ENCODE data around the gene TRAF3. TPM values are rescaled to one million over a fixed set of nuclear protein-coding genes. Genes with fewer than 3 reads are reported as not detected.
A peak's percentile ranks its signal among the peaks of the same experiment; 100 is the strongest.
"Not testable (repeated sequence)": the region's sequence is repeated elsewhere in the genome, so short reads cannot be mapped to it uniquely, and the experiment has no call there.

TRAF3 gene
- total RNA-seq, 2 experiments from 2014 or later: 68.8 to 73.6 TPM

DNA sequence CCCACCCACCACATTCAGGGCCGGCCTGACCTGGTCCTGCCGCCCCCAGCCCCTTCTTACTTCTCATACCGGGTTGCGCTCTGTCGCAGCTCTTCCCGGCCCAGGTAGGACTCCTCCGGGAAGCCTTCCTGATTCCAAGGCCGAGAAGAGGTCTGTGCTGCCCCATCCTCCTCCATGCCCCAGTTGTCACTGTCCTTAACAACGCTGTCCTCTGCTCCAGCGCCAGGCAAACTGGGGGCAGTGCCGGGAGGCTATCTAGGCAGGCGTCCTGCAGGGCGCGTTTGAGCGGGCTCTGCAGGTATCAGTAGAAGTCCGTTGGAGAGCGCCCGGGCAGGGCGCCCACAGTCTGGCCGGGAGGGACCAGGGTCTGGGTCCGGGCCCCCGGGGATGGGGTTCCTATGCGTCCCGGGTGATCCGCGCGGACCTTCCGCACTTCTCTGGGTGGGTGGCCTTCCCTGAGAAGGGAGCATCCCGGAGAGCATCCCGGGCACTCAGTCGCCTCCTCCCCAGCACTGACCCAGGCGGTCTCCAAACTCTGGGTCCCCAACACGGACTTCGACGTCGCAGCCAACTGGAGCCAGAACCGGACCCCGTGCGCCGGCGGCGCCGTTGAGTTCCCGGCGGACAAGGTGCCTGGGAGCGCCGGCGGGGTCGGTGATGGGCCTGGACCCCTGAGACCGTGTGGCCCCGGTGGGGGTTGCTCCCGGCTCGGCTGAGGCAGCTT is 146.1 kb downstream of the TRAF3 start:
- intact Hi-C loops (cut with micrococcal nuclease): no loop called here
- Mint-ChIP-seq H3K4me3 (peak overlapping the region; percentile 46), H3K36me3 (no peaks in the 10 kb centered on the region), H3K9me3 (no peaks in the 10 kb centered on the region), H3K4me1 (ENCODE audit: low read depth) (peaks cover 14% of the 10 kb centered on the region), H3K27me3 (peaks cover 24% of the 10 kb centered on the region), H3K27ac (no peak overlapping the region)
- POLR2A ChIA-PET: no interaction called here
- CTCF ChIA-PET: no interaction called here
- no peak for DNase-seq

DNA sequence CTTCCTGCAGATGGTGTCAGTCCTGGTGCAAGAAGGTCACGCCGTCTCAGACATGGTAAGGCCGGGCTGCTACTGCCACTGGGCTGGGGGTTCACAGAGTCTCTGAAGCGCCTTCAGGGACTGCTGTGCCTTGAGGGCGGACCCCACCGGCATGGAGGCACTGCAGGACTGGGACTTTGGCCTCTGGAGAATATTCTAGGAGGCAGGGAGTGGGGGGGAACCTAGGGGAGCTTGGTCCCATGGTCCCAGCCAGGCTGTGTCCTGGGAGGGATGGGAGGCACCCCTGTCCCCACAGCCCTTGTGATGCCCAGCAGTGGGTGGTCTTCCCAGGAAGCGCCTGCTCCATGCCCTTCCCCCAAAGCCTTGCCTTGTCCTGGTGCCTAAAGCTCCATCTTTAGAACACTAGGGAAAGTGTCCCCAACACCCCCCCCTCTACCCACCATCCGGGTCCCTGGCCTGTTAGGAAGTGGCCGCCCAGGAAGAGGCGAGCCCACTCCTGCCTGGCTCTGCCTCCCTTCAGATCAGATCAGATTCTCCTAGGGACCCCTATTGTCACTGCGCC is 146.8 kb downstream of the TRAF3 start:
- H3K9me3 Mint-ChIP-seq: no peaks in the 10 kb centered on the region
- ChIA-PET POLR2A (no interaction called here), CTCF (interaction anchor here (1.1 to 1.2 kb wide), 2 partner anchors 8 to 229 kb away, joined by 4 read pairs; no protein-coding TSS in a partner anchor)
- no peak overlapping the region for H3K4me3 Mint-ChIP-seq
- H3K4me1 Mint-ChIP-seq (ENCODE audit: low read depth): peaks cover 18% of the 10 kb centered on the region
- H3K27me3 Mint-ChIP-seq: peaks cover 27% of the 10 kb centered on the region
- H3K36me3 Mint-ChIP-seq: no peaks in the 10 kb centered on the region
- DNase-seq: no peak
- intact Hi-C loops (cut with micrococcal nuclease): no loop called here
- H3K27ac Mint-ChIP-seq: no peak overlapping the region

DNA sequence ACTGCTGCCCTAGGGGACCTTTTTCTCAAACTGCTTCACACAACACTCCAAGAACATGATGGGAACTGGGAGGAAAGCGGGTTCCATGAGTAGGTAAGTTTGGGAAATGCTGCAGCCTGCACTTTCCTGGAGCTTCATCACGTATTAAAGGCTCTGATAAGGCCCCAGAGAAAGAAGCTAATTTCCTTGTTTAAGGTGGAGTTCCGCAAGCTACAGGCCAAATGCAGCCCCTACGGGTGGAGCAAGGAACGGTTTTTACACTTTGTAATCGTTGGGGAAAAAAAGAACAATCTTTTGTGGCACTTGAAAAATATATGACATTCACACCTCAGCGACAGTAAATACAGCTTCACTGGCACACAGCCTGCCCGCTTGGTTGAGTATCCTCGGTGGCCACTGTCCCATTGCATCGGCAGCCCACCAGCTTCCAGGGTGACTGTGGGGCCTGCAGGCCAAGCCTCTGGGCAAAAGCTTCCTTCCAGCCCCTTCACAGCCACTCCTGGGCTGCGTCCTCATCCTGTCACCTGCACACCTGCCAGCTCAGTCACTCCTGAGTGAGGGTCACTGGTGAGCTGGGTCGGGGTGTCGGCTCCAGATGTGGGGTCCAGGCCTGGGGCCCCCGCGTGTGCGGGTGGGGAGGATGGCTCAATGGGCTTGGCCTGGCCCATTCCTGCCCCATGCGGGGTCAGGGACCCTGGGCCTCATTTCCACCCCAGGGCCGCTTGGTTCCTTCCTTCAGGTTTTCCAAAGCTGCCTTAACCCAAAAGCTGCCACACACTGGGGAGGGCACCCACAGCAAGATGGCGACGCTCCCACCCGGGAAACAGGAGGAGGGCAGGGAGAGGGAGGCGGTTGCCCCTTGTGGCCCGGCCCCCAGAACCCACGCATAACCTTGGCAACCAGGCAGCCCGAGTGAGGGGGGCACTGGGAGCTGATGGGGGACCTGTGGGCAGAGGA is 147.7 kb downstream of the TRAF3 start:
- peaks cover 27% of the 10 kb centered on the region for H3K27me3 Mint-ChIP-seq
- no peaks in the 10 kb centered on the region for H3K36me3 Mint-ChIP-seq
- no peak overlapping the region for H3K27ac Mint-ChIP-seq
- H3K9me3 Mint-ChIP-seq: no peaks in the 10 kb centered on the region
- no peak for DNase-seq
- H3K4me1 Mint-ChIP-seq (ENCODE audit: low read depth): peaks cover 21% of the 10 kb centered on the region
- intact Hi-C loops (cut with micrococcal nuclease): no loop called here
- CTCF ChIA-PET: interaction anchor here (1.1 to 1.2 kb wide), 2 partner anchors 9 to 230 kb away, joined by 4 read pairs; no protein-coding TSS in a partner anchor
- POLR2A ChIA-PET: no interaction called here
- no peak overlapping the region for H3K4me3 Mint-ChIP-seq

DNA sequence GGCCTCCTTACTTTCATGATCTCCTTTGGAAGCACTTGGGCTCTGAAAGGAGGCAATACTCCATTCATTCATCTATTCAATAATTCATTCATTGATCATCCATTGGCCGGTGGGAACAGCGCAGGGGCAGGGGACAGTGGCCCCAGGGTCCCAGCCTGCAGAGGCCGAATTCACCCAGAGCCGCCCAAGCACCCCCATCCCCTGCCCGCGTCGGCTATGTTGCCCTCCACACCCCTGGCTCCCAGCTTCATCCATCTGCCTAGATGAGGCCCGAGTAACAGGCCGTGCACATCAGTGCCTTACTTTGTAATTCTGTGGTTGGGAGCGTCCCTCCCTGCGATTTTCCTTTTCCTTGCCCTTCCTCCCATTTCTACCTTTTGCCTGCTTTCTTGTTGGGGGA is 148.4 kb downstream of the TRAF3 start:
- Mint-ChIP-seq H3K27ac (no peak overlapping the region), H3K9me3 (no peaks in the 10 kb centered on the region), H3K27me3 (peaks cover 27% of the 10 kb centered on the region), H3K4me3 (no peak overlapping the region), H3K36me3 (no peaks in the 10 kb centered on the region), H3K4me1 (ENCODE audit: low read depth) (peaks cover 21% of the 10 kb centered on the region)
- intact Hi-C loops (cut with micrococcal nuclease): no loop called here
- POLR2A ChIA-PET: interaction anchor here (0.5 kb wide), 1 partner anchor 311 kb away, joined by 4 read pairs; no protein-coding TSS in a partner anchor
- CTCF ChIA-PET: no interaction called here
- no peak for DNase-seq

DNA sequence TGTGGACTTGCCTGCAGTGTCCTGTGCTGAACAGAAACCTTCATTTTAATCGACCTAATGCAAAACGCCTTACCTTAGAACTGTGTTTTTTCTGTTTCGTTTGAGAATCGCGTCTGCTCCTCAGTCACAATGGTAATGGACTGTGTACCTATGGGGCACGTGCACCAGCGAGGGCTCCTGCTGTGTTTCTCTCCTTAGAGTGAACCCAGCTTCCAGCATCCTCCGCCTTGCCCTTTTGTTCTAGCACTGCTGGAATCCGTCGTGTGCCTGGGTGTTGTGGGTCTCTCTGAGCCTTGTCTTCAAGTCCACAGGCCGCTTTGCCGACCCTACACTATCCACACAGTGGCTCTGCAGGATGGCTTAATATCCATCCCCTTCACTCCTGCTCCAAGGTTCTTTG is 148.9 kb downstream of the TRAF3 start:
- Mint-ChIP-seq H3K4me1 (ENCODE audit: low read depth) (peaks cover 21% of the 10 kb centered on the region), H3K4me3 (no peak overlapping the region), H3K27ac (no peak overlapping the region), H3K9me3 (no peaks in the 10 kb centered on the region), H3K27me3 (peaks cover 31% of the 10 kb centered on the region), H3K36me3 (no peaks in the 10 kb centered on the region)
- intact Hi-C loops (cut with micrococcal nuclease): no loop called here
- no peak for DNase-seq
- CTCF ChIA-PET: no interaction called here
- POLR2A ChIA-PET: interaction anchor here (0.5 kb wide), 1 partner anchor 312 kb away, joined by 4 read pairs; no protein-coding TSS in a partner anchor

DNA sequence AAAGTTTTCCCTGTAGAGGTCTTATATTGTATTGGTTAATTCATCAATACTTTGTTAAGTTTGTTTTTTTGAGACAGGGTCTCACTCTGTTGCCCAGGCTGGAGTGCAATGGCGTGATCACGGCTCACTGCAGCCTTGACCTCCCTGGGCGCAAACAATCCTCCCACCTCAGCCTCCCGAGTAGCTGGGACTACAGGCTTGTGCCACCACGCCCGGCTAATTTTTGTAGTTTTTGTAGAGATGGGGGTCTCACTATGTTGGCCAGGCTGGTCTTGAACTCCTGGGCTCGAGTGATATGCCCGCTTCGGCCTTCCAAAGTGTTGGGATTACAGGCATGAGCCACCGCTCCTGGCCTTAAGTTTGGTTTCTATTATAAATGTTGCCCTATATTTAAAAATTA is 149.6 kb downstream of the TRAF3 start:
- POLR2A ChIA-PET; intact Hi-C loops (cut with micrococcal nuclease); H3K27ac Mint-ChIP-seq; CTCF ChIA-PET; H3K36me3 Mint-ChIP-seq; H3K9me3 Mint-ChIP-seq; DNase-seq; H3K4me3 Mint-ChIP-seq: not testable (repeated sequence)
- Mint-ChIP-seq H3K4me1 (ENCODE audit: low read depth) (peaks cover 21% of the 10 kb centered on the region), H3K27me3 (peaks cover 34% of the 10 kb centered on the region)

DNA sequence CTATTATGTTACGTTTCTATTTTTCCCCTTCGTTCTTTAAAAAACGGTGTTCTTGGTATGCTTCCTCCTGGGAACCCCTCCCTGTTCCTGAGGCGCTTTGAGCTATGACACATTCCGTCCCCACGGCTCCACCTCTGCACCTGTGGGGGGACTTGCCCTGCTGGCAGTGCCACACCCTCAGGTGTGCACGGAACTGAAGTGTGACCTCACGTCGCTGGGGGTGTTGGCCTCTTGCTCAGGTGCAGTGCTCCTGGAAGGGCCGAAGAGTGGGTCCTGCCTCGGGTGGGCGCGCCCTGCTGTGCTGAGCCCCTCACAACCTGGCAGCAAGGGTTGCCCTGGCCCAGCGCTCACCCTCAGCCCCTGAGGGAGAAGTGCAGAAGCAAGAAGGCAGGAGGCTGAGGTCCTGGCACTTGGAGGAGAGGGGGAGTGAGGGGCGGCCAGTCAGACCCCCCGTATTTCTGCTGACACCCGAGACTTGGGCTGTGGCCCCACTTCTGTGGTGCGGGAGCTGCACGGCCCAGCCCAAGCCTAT is 150.2 kb downstream of the TRAF3 start:
- no peak overlapping the region for H3K4me3 Mint-ChIP-seq
- no peak overlapping the region for H3K27ac Mint-ChIP-seq
- CTCF ChIA-PET: interaction anchor here (0.5 kb wide), 1 partner anchor 152 kb away, joined by 3 read pairs; no protein-coding TSS in a partner anchor
- intact Hi-C loops (cut with micrococcal nuclease): no loop called here
- POLR2A ChIA-PET: no interaction called here
- no peak for DNase-seq
- peaks cover 34% of the 10 kb centered on the region for H3K27me3 Mint-ChIP-seq
- no peaks in the 10 kb centered on the region for H3K9me3 Mint-ChIP-seq
- peaks cover 21% of the 10 kb centered on the region for H3K4me1 Mint-ChIP-seq (ENCODE audit: low read depth)
- H3K36me3 Mint-ChIP-seq: no peaks in the 10 kb centered on the region

DNA sequence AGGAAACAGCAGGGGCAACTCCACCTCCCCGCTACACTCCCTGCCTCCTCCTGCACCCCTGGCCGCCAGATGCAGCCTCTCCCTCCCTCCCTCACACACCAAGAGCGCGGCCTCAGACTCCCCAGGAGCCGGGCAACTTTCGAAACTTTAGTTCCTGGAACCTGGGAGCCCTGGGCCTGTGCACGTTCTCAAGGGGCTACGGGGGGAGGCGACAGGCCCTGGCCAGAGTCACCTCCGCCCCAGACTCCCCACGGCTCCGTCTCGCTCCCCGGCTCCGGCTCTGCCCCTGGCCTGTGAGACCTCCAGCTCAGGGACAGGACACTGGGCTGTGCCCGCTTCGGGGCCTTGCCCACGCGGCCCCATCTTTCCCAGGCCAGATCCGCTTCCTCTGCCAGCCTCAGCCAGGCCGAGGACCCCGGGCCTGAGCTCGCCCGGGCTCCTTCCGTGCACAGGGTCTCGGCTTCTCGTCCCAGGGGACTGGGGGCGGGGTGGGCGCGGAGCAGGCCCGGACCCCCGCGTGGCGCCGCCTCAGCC is 150.7 kb downstream of the TRAF3 start:
- Mint-ChIP-seq H3K36me3 (no peaks in the 10 kb centered on the region), H3K4me1 (ENCODE audit: low read depth) (peaks cover 20% of the 10 kb centered on the region), H3K9me3 (no peaks in the 10 kb centered on the region), H3K27me3 (peaks cover 33% of the 10 kb centered on the region), H3K4me3 (peak overlapping the region; percentile 35), H3K27ac (no peak overlapping the region)
- DNase-seq: no peak
- intact Hi-C loops (cut with micrococcal nuclease): no loop called here
- POLR2A ChIA-PET: no interaction called here
- CTCF ChIA-PET: interaction anchor here (0.9 kb wide), 1 partner anchor 10 kb away, joined by 3 read pairs; no protein-coding TSS in a partner anchor

DNA sequence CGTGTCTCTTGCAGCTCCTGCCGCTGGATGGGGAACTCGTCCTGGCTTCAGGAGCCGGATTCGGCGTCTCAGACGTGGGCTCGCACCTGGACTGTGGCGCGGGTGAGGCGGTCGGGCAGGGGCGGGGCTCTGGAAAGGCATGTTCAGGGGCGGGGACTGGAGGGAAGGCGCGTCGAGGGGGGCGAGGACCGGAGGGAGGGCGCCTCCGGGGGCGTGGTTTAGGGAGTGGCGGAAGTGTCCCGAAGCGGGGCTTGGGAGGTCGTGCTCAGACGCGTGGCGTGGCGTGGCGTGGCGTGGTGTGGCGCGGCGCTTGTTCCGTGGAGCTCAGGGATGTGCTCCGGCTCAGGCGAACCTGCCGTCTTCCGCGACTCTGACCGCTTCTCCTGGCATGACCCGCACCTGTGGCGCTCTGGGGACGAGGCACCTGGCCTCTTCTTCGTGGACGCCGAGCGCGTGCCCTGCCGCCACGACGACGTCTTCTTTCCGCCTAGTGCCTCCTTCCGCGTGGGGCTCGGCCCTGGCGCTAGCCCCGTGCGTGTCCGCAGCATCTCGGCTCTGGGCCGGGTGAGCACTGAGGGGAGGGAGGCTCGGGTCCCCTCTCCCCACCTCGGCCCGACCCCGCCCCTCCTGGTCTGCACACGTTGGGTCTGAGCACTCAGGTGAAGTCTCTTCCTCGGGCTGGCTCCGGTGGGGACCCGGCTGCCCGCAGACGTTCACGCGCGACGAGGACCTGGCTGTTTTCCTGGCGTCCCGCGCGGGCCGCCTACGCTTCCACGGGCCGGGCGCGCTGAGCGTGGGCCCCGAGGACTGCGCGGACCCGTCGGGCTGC is 151.4 kb downstream of the TRAF3 start:
- Mint-ChIP-seq H3K4me3 (peak overlapping the region; percentile 35), H3K27ac (no peak overlapping the region), H3K9me3 (no peaks in the 10 kb centered on the region), H3K27me3 (peaks cover 30% of the 10 kb centered on the region), H3K36me3 (no peaks in the 10 kb centered on the region), H3K4me1 (ENCODE audit: low read depth) (peaks cover 17% of the 10 kb centered on the region)
- ChIA-PET POLR2A (no interaction called here), CTCF (interaction anchor here (0.9 kb wide), 1 partner anchor 11 kb away, joined by 3 read pairs; no protein-coding TSS in a partner anchor)
- DNase-seq: peak; percentile 71
- intact Hi-C loops (cut with micrococcal nuclease): no loop called here

DNA sequence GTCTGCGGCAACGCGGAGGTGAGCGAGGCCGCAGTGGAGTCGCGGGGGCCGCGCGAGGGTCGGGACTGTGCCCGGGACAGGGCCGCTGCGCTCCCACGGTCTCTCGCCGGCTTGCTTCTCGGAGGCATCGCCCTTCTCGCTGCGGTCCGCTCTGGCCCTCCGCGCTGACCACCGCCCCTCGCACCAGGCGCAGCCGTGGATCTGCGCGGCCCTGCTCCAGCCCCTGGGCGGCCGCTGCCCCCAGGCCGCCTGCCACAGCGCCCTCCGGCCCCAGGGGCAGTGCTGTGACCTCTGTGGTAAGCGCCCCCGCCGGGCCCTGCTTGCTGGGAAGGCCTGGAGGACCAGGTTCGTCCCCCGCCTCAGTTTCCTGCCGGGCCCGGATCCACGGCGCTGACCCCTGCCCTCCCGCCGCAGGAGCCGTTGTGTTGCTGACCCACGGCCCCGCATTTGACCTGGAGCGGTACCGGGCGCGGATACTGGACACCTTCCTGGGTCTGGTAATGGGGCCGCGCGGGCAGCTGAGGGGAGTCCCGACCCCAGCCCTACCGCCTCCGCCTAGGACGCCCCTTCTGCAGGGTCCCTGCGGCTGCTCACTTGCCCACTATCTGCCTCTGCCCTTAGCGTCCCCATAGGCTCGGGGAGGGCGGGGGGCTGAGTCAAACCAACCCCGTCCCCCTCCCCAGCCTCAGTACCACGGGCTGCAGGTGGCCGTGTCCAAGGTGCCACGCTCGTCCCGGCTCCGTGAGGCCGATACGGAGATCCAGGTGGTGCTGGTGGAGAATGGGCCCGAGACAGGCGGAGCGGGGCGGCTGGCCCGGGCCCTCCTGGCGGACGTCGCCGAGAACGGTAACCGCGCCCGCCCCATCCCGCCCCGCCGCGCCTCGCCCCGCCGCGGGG is 152.2 kb downstream of the TRAF3 start:
- Mint-ChIP-seq H3K9me3 (no peaks in the 10 kb centered on the region), H3K27ac (no peak overlapping the region), H3K36me3 (no peaks in the 10 kb centered on the region), H3K4me3 (no peak overlapping the region), H3K27me3 (peaks cover 26% of the 10 kb centered on the region), H3K4me1 (ENCODE audit: low read depth) (peaks cover 10% of the 10 kb centered on the region)
- ChIA-PET POLR2A (no interaction called here), CTCF (interaction anchor here (0.5 to 1.5 kb wide), 2 partner anchors 154 to 235 kb away, joined by 3 to 5 read pairs; no protein-coding TSS in a partner anchor)
- intact Hi-C loops (cut with micrococcal nuclease): no loop called here
- DNase-seq: no peak

Data from activated CD4-positive, alpha-beta memory T cell treated with anti-CD3 and anti-CD28 coated beads for 36 hours (primary cell).